ENCODE results near the gene ZRANB3. TPM values are rescaled to one million over a fixed set of nuclear protein-coding genes. Genes with fewer than 3 reads are reported as not detected.

Gene ZRANB3
- total and polyA plus RNA-seq, 9 donors = 2.6 to 11.4 (median 7.1) TPM

- no peak overlapping the region for H3K27ac ChIP-seq
- H3K4me1 ChIP-seq (ENCODE audit: insufficient read depth) = no peaks in the 10 kb centered on the region
- 40 to 98% (median 98%) methylated on average over 1 of the region's 1 CpG for WGBS, 3 donors
- H3K4me3 ChIP-seq = no peak overlapping the region
- intact Hi-C loops (cut with DNase I) = no loop called here
- no peaks in the 10 kb centered on the region for H3K27me3 ChIP-seq
- no peaks in the 10 kb centered on the region for H3K36me3 ChIP-seq
- TF ChIP-seq POLR2A (IDR thresholded peaks at IDR 0.05) (no peak), CTCF (IDR thresholded peaks at IDR 0.05) (no peak), EP300 (IDR thresholded peaks at IDR 0.05) (no peak)
- no peaks in the 10 kb centered on the region for H3K9me3 ChIP-seq
- DNase-seq = no peak
Observed at GRCh38 chr2:135189148-135189547, 341.9 kb downstream of the ZRANB3 start.

- no peaks in the 10 kb centered on the region for H3K36me3 ChIP-seq
- no peaks in the 10 kb centered on the region for H3K4me1 ChIP-seq (ENCODE audit: insufficient read depth)
- WGBS, 3 donors = 76 to 81% (median 81%) methylated on average over 3 of the region's 3 CpGs
- H3K9me3 ChIP-seq = no peaks in the 10 kb centered on the region
- H3K4me3 ChIP-seq = no peak overlapping the region
- no peak for DNase-seq
- intact Hi-C loops (cut with DNase I) = no loop called here
- no peaks in the 10 kb centered on the region for H3K27me3 ChIP-seq
- H3K27ac ChIP-seq = no peak overlapping the region
- TF ChIP-seq CTCF (IDR thresholded peaks at IDR 0.05) = no peak
- no peak for TF ChIP-seq POLR2A (IDR thresholded peaks at IDR 0.05)
- no peak for TF ChIP-seq EP300 (IDR thresholded peaks at IDR 0.05)
Observed at GRCh38 chr2:135187270-135187669, 343.7 kb downstream of the ZRANB3 start.

- no peak for TF ChIP-seq CTCF (IDR thresholded peaks at IDR 0.05)
- TF ChIP-seq POLR2A (IDR thresholded peaks at IDR 0.05) = no peak
- no peak for TF ChIP-seq EP300 (IDR thresholded peaks at IDR 0.05)
- Histone ChIP-seq H3K9me3 (no peaks in the 10 kb centered on the region), H3K4me1 (ENCODE audit: insufficient read depth) (no peaks in the 10 kb centered on the region), H3K27me3 (no peaks in the 10 kb centered on the region), H3K36me3 (no peaks in the 10 kb centered on the region), H3K4me3 (no peak overlapping the region), H3K27ac (no peak overlapping the region)
- no peak for DNase-seq
- intact Hi-C loops (cut with DNase I) = no loop called here
- 82 to 90% (median 86%) methylated on average over 5 of the region's 5 CpGs for WGBS, 3 donors
Observed at GRCh38 chr2:135186054-135186453, 345.0 kb downstream of the ZRANB3 start.

- WGBS, 3 donors = 69 to 79% (median 75%) methylated on average over 1 of the region's 1 CpG
- Histone ChIP-seq H3K4me1 (ENCODE audit: insufficient read depth) (no peaks in the 10 kb centered on the region), H3K4me3 (no peak overlapping the region), H3K27ac (no peak overlapping the region), H3K9me3 (no peaks in the 10 kb centered on the region), H3K27me3 (no peaks in the 10 kb centered on the region), H3K36me3 (no peaks in the 10 kb centered on the region)
- TF ChIP-seq EP300 (IDR thresholded peaks at IDR 0.05) (no peak), POLR2A (IDR thresholded peaks at IDR 0.05) (no peak), CTCF (IDR thresholded peaks at IDR 0.05) (no peak)
- DNase-seq = no peak
- intact Hi-C loops (cut with DNase I) = no loop called here
Observed at GRCh38 chr2:135183822-135184221, 347.2 kb downstream of the ZRANB3 start.

GRCh38 chr2:135182601-135183000 is 348.4 kb downstream of the ZRANB3 start:
- H3K36me3 ChIP-seq = no peaks in the 10 kb centered on the region
- H3K4me3 ChIP-seq = no peak overlapping the region
- DNase-seq = no peak
- 60 to 63% (median 62%) methylated on average over 3 of the region's 3 CpGs for WGBS, 3 donors
- H3K4me1 ChIP-seq (ENCODE audit: insufficient read depth) = no peaks in the 10 kb centered on the region
- TF ChIP-seq EP300 (IDR thresholded peaks at IDR 0.05) (no peak), POLR2A (IDR thresholded peaks at IDR 0.05) (no peak), CTCF (IDR thresholded peaks at IDR 0.05) (no peak)
- no peak overlapping the region for H3K27ac ChIP-seq
- intact Hi-C loops (cut with DNase I) = no loop called here
- H3K9me3 ChIP-seq = no peaks in the 10 kb centered on the region
- no peaks in the 10 kb centered on the region for H3K27me3 ChIP-seq

Data from ovary (tissue), 9 donors.